HG02938 (cell line): ENCODE data around the gene ARHGEF7.

Source experiments
- ATAC-seq: cut with Tn5 transposase; IDR thresholded peaks from one replicate; pipeline ENCODE4 v1.9.1; 2021; ENCODE audit warnings: mild to moderate bottlenecking, moderate library complexity; ENCODE audit not compliant: unreplicated experiment

ARHGEF7 gene

DNA sequence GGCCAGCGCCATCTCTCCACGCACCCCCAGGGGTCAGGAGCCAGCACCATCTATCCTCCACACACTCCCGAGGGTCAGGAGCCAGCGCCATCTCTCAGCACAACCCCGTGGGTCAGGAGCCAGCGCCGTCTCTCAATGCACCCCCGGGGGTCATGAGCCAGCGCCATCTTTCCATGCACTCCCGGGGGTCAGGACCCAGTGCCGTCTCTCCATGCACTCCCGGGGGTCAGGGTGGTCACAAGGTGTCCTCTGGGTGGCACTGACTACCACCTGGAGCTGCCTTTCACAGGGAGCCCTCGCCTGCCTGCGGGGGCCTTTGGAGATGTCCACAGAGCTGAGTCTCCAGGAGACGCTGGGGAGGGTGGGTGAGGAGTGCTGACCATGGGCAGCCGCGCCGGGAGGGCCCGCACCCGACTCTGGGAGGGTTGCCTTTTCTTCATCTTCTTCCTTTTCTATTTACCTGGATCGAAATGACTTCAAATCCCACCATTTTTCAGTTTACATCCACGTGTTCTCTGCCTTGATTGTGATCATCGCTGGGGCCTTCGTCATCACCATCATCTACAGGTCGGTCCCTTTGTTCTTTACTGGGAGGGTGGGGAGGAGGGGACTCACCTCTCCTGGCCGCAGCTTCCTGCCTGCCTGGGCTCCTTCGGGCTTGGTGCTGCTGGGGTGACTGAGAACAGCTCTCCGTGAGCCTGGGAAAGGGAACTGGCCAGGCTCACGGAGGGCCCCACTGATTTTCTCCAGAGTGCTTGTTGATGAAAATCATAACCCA is 224.4 kb downstream of the ARHGEF7 start:
- no peak for ATAC-seq

DNA sequence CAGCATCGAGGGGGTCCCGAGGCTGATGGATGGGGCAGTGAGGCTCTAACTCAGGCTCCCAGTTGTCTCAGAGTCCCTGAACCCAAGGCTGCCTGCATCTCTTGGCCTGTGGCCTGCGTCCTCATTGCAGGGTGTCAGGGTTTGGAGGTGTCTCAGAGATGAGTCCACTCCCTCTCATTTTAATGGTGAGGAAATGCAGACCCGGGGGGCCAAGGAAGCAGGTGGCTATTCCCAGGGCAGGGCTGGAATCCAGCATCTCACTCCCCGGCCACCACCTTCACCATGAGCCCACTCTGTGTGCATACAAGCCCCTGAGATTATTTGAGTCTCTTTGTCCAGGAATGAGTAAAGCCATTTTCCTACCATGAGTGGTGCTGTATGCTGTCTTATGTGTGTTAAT is 226.8 kb downstream of the ARHGEF7 start:
- ATAC-seq = no peak

GRCh38 chr13:111342721-111343120 is 227.6 kb downstream of the ARHGEF7 start:
- ATAC-seq = no peak

DNA sequence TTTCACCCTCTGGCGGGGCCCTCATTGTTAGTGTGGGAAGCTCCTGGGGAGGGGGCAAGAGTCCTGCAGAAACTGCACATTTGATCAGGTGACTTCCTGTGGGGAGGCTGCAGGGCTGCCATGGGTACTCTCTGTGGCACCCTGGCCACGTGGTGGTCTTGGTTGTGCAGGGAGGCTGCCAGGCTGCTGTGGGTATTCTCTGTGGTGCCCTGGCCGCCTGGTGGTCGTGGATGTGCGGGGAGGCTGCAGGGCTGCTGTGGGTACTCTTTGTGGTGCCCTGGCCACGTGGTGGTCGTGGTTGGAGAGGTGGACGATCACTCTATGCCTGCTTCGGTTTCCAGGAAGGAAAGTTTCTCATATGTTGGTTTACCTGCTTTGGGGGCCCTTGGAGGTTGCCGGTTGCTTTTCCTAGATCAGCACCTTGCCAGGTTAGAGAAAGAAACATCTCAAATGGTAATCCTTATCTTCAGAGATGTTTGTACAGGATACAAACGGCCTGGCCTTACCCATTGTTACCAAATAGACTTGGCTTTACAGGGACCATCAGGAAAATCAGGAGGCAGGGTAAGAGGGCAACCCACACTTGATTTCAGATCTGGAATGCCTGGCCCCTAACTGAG is 228.2 kb downstream of the ARHGEF7 start:
- no peak for ATAC-seq

- no peak for ATAC-seq
Observed at GRCh38 chr13:111344471-111345191, 229.5 kb downstream of the ARHGEF7 start.

GRCh38 chr13:111345682-111346081 is 230.6 kb downstream of the ARHGEF7 start:
- ATAC-seq = no peak

- ATAC-seq = no peak
Observed at GRCh38 chr13:111346101-111346680, 231.1 kb downstream of the ARHGEF7 start.

DNA sequence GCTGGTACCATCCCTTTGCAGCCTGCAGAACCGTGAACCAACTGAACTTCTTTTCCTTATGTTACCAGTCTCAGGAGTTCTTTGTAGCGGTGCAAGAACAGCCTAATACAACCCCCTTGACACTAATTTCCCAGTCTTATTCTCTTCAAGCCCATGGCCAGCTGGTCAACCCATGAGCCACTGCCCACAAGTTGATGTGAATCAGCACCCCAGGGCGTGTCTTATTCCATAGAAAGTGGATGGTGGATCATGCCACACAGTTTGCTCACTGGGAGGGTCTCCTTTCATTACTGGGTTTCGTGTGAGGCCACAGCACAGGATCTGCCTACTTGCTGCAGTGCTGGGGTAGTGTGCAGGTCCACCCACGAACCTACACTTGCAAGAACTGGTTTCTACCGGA is 232.3 kb downstream of the ARHGEF7 start:
- no peak for ATAC-seq

GRCh38 chr13:111353508-111353907 is 238.4 kb downstream of the ARHGEF7 start:
- ATAC-seq = no peak

GRCh38 chr13:111354789-111355188 is 239.7 kb downstream of the ARHGEF7 start:
- no peak for ATAC-seq
